HG03342 (cell line): Measurements from ENCODE around the gene MFAP5.
"Not testable (repeated sequence)": the region's sequence is repeated elsewhere in the genome, so short reads cannot be mapped to it uniquely, and the experiment has no call there.

ENCODE experiments used
- ATAC-seq: cut with Tn5 transposase; IDR thresholded peaks from one replicate; pipeline ENCODE4 v1.9.1; 2021; ENCODE audit warnings: mild to moderate bottlenecking, moderate library complexity; ENCODE audit not compliant: unreplicated experiment

The MFAP5 gene

DNA sequence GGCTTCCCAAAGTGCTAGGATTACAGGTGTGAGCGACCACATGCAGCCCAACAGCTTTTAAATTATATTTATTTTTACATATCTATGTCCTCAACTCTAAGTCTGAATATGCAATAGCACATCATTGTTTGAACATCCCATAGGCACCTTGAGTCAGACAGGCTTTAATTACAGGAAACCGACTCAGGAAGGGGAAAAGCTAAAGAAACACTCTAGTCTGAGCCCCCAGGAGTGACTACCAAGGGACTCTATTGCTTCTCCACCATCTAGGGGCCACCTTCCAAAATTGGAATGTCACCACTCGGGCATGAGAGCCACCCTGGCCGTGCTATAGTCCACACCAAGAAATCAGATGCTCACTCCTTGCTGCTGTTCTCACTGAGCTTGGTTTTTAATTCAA lies 14.0 kb upstream of the MFAP5 start:
- no peak for ATAC-seq

DNA sequence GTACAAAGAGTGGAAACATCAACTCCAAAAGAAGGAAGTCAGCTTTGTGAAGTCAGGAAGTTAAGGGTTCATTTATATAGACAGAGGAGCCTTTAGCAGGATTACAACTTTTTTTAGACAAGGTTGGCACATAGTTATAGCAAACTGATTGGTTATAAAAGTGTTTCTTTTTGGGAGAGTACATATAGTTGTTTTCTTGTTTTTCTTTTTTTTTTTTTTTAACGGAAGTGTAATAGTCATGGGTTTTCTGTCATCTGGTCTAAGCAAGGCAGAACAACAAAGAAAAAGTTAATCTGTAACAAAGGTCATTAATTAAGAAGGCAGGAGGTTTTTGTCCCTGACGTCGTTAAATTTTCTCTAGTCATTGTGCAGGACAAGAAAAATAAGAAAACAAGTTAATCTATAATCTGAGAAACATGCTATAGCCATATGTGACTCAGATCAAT lies 13.0 kb upstream of the MFAP5 start:
- no peak for ATAC-seq

GRCh38 chr12:8672381-8672780 lies 9.8 kb upstream of the MFAP5 start:
- no peak for ATAC-seq

- ATAC-seq, result no peak
Measured at GRCh38 chr12:8668441-8668840, 5.8 kb upstream of the MFAP5 start.

- no peak for ATAC-seq
Measured at GRCh38 chr12:8667270-8667669, 4.6 kb upstream of the MFAP5 start.

- ATAC-seq, result no peak
Measured at GRCh38 chr12:8665759-8666158, 3.1 kb upstream of the MFAP5 start.

GRCh38 chr12:8664228-8664913 lies 1.7 kb upstream of the MFAP5 start:
- no peak for ATAC-seq

- ATAC-seq, result no peak
Measured at GRCh38 chr12:8661751-8662150, 875 bp downstream of the MFAP5 start.

GRCh38 chr12:8661016-8661415 lies 1.6 kb downstream of the MFAP5 start:
- ATAC-seq, result no peak

DNA sequence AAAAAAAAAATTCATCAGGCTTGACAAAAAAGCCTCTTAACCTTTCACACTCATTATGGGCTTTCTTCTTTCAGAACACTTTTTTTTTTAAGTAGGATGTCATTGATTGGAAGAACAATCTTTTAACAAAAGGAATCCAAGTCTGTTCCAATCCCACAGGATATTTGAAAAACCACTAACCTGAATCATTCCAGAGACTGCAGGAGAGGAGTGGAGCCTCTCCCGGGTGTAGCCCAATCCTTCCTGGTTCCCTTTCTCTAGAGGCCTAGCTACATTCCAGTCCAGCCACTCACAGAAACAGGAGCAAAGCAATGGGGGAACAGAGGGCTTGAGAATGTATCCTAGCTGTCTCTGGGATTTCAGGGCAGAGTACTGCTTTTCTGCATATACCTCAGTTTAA lies 4.3 kb downstream of the MFAP5 start:
- ATAC-seq, result no peak

DNA sequence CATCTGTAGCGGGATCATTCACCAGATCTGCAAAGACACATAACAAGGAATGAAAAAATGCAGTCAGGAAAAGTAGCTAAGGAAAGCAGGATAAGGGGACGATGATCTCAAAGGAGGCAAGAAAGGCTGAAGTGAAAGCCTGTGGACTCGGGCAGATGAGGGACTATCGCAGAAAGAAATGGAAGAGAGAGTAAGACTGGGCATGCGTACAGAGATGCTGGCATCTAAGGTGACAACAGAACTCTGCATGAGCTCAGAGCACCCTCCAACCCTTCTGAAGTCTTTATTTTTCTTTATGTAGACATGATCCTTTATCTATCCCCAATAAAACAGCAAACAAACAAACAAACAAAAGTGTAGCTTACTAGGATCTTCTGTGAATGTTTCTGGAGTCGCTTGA lies 7.2 kb downstream of the MFAP5 start:
- ATAC-seq, result no peak

GRCh38 chr12:8648576-8649205 lies 13.9 kb downstream of the MFAP5 start:
- ATAC-seq, result peak; percentile 74

DNA sequence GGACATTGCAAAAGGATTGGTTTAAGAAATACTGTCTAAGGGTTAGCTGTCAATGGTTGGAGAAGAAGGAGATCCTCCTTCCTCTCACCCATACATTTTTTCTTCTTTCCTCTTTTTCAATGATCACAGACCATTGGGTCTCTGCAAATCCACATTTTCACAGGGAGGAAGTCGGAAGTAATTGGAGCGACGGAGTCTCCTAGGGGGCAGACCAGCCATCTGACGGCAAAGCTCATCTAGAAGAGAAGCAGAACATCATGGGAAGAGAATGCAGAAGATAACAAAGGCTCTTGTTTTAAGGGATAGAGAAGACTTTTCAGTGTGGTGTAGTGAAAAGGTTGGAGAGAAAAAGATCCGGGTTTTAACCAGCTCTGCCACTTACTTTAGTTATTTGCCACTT lies 14.7 kb downstream of the MFAP5 start:
- no peak for ATAC-seq

GRCh38 chr12:8644345-8645248 lies 18.0 kb downstream of the MFAP5 start:
- ATAC-seq, result peak; percentile 64

- no peak for ATAC-seq
Measured at GRCh38 chr12:8642775-8643174, 19.9 kb downstream of the MFAP5 start.

DNA sequence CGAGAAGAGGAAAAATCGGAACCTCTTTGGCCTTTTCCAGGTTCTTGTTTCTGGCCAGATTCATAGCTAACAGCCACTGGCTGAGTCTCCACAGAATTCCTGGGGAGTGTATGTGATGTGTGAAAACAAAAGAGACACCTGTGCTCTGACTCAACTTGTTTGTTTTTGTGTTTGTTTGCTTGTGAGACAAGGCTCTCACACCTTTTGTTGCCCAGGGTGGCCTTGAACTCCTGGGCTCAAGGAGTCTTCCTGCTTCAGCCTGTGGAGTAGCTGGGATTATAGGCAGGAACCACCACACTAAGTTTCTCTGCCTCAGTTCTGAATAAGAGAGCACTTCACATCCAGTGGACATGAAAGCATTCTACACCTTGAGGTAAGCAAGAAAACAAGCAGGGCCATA lies 22.7 kb downstream of the MFAP5 start:
- ATAC-seq, result no peak

- ATAC-seq, result no peak
Measured at GRCh38 chr12:8638951-8639350, 23.7 kb downstream of the MFAP5 start.

DNA sequence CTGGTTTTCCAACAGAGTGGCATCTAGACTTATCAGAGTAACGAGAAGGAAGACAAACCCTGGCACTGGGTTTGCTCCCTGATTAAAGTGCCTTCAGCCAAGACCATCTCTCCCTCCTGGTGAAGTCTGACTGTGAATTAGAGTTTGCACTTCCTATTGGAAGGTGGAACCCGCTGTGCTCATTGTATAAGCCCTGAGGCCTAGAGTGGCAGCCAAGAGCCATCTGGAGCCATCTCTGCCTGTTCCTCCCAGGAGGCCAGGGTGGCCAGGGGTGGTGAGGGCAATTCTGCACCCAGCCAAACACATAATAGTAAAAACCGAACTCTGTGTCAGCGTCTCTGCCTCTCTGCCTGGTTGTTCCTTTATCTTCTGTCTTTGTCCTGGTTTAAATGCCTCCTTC lies 25.0 kb downstream of the MFAP5 start:
- no peak for ATAC-seq

- no peak for ATAC-seq
Measured at GRCh38 chr12:8637244-8637643, 25.4 kb downstream of the MFAP5 start.

DNA sequence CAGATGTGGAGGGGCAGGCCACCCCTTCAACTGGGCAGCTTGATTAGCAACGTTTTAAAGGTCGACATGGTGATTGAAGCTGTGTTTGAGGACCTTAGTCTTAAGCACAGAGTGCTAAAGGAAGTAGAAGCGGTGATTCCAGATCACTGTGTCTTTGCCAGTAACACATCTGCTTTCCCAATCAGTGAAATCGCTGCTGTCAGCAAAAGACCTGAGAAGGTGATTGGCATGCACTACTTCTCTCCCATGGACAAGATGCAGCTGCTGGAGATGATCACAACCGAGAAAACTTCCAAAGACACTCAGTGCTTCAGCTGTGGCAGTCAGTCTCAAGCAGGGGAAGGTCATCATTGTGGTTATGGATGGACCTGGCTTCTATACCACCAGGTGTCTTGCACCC lies 26.0 kb downstream of the MFAP5 start:
- no peak for ATAC-seq

GRCh38 chr12:8636007-8636346 lies 26.6 kb downstream of the MFAP5 start:
- not testable (repeated sequence) for ATAC-seq
